Osteocyte (in vitro differentiated cells): Measurements from ENCODE around the gene PRCC. TPM values are rescaled to one million over a fixed set of nuclear protein-coding genes. Genes with fewer than 3 reads are reported as not detected.

Experiments used
- DNase-seq: peaks from one replicate; pipeline ENCODE4 v3.0.0; 2021; ENCODE audit warnings: mixed read lengths; ENCODE audit not compliant: unreplicated experiment; ENCODE audit errors: extremely low spot score
- H3K27ac Mint-ChIP-seq: one replicate; pipeline ENCODE4 v1.8.0; 2021; ENCODE audit warnings: mild to moderate bottlenecking, mixed read lengths; ENCODE audit not compliant: unreplicated experiment
- H3K27me3 Mint-ChIP-seq: one replicate; pipeline ENCODE4 v1.8.0; 2021; ENCODE audit warnings: mixed read lengths; ENCODE audit not compliant: unreplicated experiment
- H3K36me3 Mint-ChIP-seq: one replicate; pipeline ENCODE4 v1.8.0; 2021; ENCODE audit warnings: mixed read lengths; ENCODE audit not compliant: unreplicated experiment
- H3K4me1 Mint-ChIP-seq: one replicate; pipeline ENCODE4 v1.8.0; 2021; ENCODE audit warnings: mixed read lengths; ENCODE audit not compliant: unreplicated experiment
- H3K4me3 Mint-ChIP-seq: one replicate; pipeline ENCODE4 v1.8.0; 2021; ENCODE audit warnings: mild to moderate bottlenecking, moderate library complexity, mixed read lengths; ENCODE audit not compliant: unreplicated experiment
- H3K9me3 Mint-ChIP-seq: one replicate; pipeline ENCODE4 v1.8.0; 2021; ENCODE audit warnings: mixed read lengths; ENCODE audit not compliant: unreplicated experiment
- total RNA-seq: library from RNA; stranded (reverse); gene quantifications from 2 replicates; pipeline ENCODE4 v1.2.1, GENCODE V29; 2021
- TF ChIP-seq, protein P1 (sequence below): fragments of 200-600 bp; sonication (generic); IDR thresholded peaks from 2 replicates; pipeline ENCODE4 v1.5.0; 2021; ENCODE audit warnings: antibody characterized with exemption, mild to moderate bottlenecking, moderate library complexity

PRCC gene
- total RNA-seq, 1 donor from 2014 or later: 85.4 TPM

- Mint-ChIP-seq H3K27me3 (peaks cover 62% of the 10 kb centered on the region), H3K36me3 (no peaks in the 10 kb centered on the region)
Measured at GRCh38 chr1:156845953-156846545, 78.7 kb downstream of the PRCC start.

DNA sequence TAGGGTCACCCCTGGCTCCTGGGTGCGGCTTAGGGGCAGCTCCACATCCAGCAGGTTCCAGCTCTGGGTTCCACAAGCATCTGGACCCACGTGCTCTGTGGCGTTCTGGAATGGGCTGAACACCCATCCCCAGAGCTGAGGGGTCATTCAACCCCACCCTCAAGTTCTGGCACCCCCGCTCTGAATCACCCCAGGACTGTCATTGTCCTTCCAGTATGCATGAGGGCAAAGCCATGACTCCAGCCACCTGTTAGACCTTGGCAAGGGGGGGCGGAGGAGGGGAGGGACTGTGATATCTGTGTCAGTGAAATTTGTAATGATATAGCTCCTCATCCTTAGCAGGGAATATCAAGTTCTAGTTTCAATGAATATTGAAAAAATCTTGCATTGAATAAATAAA, 79.3 kb downstream of the PRCC start:
- H3K27me3 Mint-ChIP-seq: peaks cover 62% of the 10 kb centered on the region
- H3K9me3 Mint-ChIP-seq: no peaks in the 10 kb centered on the region
- no peak for DNase-seq
- H3K4me1 Mint-ChIP-seq: no peaks in the 10 kb centered on the region
- TF ChIP-seq, protein P1, sequence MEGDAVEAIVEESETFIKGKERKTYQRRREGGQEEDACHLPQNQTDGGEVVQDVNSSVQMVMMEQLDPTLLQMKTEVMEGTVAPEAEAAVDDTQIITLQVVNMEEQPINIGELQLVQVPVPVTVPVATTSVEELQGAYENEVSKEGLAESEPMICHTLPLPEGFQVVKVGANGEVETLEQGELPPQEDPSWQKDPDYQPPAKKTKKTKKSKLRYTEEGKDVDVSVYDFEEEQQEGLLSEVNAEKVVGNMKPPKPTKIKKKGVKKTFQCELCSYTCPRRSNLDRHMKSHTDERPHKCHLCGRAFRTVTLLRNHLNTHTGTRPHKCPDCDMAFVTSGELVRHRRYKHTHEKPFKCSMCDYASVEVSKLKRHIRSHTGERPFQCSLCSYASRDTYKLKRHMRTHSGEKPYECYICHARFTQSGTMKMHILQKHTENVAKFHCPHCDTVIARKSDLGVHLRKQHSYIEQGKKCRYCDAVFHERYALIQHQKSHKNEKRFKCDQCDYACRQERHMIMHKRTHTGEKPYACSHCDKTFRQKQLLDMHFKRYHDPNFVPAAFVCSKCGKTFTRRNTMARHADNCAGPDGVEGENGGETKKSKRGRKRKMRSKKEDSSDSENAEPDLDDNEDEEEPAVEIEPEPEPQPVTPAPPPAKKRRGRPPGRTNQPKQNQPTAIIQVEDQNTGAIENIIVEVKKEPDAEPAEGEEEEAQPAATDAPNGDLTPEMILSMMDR: no peak
- no peaks in the 10 kb centered on the region for H3K36me3 Mint-ChIP-seq
- no peak overlapping the region for H3K4me3 Mint-ChIP-seq
- H3K27ac Mint-ChIP-seq: no peak overlapping the region

More at GRCh38 chr1:156845953-156846545, 78.7 kb downstream of the PRCC start:
- no peaks in the 10 kb centered on the region for H3K9me3 Mint-ChIP-seq
- TF ChIP-seq, protein P1: no peak
- DNase-seq: no peak
- H3K4me3 Mint-ChIP-seq: no peak overlapping the region
- no peak overlapping the region for H3K27ac Mint-ChIP-seq
- no peaks in the 10 kb centered on the region for H3K4me1 Mint-ChIP-seq

DNA sequence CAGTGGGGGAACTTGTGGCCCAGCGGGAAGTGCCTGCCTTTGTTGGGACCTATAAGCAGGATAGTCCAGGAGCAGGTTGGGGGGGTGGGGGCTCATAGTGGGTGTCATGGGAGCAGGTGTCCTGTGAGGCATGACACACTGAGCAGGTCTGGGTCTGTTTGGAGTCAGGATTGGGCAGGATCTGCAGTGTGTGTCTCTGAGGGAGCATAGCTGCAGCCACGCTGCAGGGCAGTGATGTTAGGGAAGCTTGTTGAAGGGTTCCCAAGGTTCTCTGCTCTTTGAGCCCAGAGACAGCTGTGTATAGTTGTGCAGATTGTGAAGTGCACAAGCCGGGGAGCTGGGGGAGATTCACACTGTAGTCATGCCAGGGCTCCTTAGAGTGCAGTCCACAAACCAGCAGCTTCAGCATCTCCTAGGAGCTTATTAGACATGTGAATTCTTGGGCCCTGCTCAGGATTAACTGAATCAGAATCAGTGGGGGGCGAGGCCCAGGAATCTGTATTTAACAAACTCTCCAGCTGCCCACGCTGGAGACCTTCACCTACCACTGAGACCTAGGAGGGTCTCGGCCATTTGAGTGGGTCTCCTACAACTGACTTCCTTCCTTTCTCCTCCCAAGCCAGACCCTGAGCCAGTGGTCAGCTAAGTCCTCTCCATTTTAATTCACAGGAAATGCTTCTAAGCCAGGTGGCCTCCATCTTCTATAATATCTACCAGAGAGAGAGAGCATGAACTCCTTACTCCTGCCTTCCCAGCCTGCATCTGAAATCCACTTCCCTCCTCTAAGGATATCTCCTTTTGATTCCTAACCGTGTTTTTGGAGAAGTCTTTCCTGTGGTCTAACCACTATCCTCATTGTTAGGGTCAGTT, 80.5 kb downstream of the PRCC start:
- peaks cover 57% of the 10 kb centered on the region for H3K27me3 Mint-ChIP-seq
- no peaks in the 10 kb centered on the region for H3K36me3 Mint-ChIP-seq
- no peak for DNase-seq
- peaks cover 7% of the 10 kb centered on the region for H3K4me1 Mint-ChIP-seq
- H3K4me3 Mint-ChIP-seq: no peak overlapping the region
- no peaks in the 10 kb centered on the region for H3K9me3 Mint-ChIP-seq
- H3K27ac Mint-ChIP-seq: no peak overlapping the region
- TF ChIP-seq, protein P1: no peak

DNA sequence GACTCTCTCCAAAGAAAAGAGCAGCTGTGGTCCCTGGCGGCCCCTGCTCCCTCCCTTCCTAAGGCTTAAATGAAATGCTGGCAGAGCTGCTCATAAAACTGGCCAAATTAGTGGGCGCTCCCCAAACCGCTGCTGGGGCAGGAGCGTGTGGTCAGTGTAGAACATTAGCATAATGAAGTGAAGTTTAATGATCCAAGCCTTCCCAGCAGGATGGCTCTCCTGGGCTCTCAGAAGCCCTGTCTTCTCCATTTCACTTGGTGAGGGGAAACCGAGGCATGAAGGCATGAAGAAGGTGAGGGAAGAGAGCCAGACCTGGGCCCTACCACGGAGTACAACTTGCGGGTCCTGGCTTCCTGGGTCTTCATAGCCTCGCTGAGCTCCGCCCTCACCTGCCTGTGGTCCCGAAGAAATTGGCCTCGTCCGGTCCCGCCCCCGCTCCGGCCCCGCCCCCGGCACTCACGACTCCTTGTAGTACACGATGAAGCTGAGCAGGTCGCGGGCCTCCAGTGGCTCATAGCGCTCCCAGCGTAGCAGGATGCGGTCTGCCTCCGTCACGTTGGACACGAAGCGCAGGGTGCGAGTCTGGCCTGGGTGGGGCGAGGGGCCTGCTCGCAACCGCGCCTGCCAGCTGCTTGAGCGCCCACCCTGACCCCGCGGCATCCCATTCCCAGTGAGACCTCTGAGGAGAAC, 81.3 kb downstream of the PRCC start:
- Mint-ChIP-seq H3K27me3 (peaks cover 57% of the 10 kb centered on the region), H3K9me3 (no peaks in the 10 kb centered on the region), H3K4me1 (peaks cover 10% of the 10 kb centered on the region), H3K4me3 (no peak overlapping the region), H3K27ac (no peak overlapping the region), H3K36me3 (no peaks in the 10 kb centered on the region)
- TF ChIP-seq, protein P1: no peak
- no peak for DNase-seq

GRCh38 chr1:156849151-156849496, 81.8 kb downstream of the PRCC start:
- DNase-seq: no peak
- TF ChIP-seq, protein P1: no peak
- Mint-ChIP-seq H3K27me3 (peaks cover 55% of the 10 kb centered on the region), H3K27ac (no peak overlapping the region), H3K36me3 (no peaks in the 10 kb centered on the region), H3K9me3 (no peaks in the 10 kb centered on the region), H3K4me1 (peaks cover 10% of the 10 kb centered on the region), H3K4me3 (no peak overlapping the region)
